AG08396 (cell line): ENCODE data around the gene PRSS33.

Experiments
- DNase-seq: peaks from one replicate; pipeline ENCODE4 v3.0.0; 2012; ENCODE audit warnings: low spot score, mixed read lengths

The PRSS33 gene, protein sequence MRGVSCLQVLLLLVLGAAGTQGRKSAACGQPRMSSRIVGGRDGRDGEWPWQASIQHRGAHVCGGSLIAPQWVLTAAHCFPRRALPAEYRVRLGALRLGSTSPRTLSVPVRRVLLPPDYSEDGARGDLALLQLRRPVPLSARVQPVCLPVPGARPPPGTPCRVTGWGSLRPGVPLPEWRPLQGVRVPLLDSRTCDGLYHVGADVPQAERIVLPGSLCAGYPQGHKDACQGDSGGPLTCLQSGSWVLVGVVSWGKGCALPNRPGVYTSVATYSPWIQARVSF

DNA sequence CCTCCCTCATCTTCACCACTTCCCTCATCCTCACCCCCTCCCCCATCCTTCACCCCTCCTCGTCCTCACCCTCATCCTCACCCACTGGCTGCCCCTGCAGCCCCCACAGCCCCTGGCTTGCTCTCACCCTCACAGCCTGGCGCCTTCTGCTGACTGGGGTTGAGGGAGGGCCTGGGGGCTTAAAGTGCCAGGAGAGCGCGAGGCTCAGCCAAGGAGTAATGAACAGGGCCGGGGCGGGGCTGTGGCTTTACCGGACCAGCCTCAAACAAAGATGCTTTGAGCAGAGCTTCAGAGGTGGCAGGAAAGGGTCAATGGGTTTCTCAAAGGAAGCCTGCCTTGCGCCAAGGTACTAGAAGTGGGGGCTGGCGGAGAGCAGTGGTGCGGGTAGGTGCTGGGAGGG, at the start of gene PRSS33:
Gene PRSS33, minus strand, starts transcription at position 155 of the 400 bp plus-strand sequence. CDS start 1,013 bp downstream, outside the sequence.
- DNase-seq, result no peak

DNA sequence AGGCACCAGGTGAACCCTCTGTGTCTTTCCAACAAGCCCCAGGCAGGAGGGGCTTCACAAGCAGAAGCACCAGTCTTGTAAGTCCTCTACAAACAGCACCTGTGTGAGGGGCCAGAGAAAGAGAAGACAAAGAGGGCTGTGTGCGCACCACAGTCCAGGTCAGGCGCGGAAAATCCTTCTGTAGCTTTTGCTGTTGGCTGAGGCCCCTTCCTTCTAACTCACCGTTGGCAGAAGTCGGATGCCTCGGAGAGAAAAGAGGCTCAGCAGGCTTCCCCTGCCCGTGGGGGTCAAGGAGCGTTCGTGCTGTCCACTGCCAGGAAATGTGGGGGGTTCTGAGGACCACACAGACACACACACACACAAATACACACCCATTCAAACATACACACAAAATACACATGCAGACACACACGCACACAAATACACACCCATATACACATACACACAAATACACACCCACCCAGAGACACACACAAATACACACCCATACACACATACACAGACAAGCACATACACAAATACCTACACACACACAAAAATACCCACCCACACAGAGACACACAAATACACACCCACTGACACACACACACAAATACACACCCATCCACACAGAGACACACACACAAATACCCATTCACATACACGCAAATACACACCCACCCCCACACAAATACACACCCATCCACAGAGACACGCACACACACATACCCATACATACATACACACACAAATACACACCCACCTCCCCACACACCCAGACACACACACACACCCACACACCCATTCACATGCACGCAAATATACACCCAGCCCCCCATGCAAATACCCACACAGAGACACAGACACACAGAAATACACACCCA, 49.5 kb upstream of the PRSS33 start:
- no peak for DNase-seq

DNA sequence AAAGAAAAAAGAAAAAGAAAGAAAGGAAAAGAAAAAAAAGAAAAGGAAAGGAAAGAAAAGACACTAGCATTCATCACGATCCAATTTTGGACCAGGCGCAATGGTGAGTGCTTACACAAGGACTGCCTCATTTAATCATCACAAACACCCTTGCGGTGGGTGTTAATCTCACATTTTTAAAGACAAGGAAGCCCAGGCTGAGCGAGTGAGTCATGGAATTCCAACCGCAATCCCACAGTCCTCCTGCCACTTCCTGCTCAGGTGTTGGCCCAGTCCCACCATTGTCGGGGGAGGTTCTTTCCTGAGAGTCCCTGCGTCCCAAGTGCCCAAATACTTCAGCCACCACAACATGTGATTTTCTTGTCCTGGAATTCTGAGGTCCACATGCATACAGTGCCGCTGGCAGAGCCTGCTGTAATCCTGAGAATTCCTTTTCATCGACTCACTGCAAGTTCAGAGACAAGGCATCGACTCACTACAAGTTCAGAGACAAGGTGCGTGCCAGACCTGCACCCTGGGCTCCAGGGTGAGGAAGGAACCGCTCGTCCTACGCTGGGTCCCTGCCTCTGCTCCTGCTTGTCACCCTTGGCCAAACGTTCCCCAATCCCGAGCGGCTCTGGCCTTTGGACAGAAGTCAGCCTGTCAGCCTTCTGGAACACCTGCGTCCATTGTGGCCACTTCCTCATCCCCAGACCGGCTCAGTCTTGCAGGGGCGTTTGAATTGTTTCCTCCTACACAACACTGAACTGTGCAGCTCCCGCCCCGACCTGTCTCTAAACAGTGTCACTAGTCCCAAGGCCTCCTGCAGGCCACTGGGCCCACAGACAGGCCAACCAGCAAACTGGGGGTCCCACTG, 48.5 kb upstream of the PRSS33 start:
- DNase-seq, result peak; percentile 92

DNA sequence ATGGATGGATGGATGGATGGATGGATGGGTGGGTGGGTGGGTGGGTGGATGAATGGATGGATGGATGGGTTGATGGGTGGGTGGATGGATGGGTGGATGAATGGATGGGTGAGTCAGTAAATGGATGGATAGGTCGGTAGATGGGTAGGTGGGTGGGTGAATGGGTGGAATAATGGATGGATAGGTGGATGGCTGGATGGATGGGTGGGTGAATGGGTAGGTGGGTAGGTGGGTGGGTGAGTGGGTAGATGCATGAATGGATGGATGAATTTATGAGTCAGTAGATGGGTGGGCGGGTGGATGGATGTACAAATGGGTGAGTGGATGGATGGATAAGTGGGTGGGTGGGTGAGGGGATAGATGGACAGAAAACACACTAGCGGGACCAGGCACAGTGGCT, 47.6 kb upstream of the PRSS33 start:
- no peak for DNase-seq

DNA sequence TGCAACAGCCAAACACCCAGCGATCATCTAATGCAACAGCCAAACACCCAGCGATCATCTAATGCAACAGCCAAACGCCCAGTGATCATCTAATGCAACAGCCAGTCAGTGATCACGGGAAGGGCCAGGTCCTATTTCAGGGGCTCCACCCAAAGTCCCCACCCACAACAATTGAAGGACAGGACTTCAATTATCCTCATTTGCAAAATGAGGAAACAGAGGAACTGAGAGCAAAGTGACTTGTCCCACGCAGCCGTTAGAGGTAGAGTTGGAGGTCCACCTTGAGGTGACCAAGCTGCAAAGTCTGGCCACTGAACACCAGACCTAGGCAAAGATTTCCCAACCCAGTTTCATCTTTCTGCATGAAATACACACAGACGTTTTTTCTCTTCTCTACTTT, 46.4 kb upstream of the PRSS33 start:
- DNase-seq, result no peak

DNA sequence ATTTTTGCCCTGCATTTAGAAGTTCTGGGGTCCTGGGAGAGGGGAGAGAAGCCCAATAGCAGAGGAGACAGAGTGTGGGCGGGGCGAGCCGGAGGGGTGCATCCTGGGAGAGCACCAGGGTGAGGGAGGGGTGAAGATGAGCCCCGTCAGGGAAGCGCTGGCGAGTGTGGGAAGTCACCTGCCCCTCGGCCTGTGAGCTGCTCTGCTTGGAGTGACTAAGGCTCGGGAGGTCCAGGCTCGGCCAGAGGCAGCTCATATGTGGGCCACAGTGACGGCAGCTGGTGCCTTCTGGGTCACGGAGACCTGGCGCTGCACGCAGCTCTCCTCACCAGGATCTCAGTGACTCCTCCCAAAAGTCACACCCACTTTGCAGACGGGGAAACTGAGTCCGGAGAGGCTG, 43.8 kb upstream of the PRSS33 start:
- DNase-seq, result no peak

DNA sequence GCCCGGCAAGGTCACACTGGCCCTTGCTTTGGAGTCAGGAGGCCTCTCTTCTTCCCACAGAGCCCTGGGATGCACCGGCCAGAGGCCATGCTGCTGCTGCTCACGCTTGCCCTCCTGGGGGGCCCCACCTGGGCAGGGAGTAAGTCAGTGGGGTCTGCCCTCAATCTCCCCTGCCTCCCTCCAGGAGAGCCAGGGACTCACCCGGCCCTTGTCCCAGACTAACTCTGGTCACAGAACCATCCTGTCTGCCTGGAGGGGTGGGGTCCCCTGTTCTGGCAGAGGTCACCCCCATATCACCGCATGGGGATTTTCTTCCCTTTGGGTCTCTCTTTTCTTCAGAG, 43.0 kb upstream of the PRSS33 start:
- no peak for DNase-seq

DNA sequence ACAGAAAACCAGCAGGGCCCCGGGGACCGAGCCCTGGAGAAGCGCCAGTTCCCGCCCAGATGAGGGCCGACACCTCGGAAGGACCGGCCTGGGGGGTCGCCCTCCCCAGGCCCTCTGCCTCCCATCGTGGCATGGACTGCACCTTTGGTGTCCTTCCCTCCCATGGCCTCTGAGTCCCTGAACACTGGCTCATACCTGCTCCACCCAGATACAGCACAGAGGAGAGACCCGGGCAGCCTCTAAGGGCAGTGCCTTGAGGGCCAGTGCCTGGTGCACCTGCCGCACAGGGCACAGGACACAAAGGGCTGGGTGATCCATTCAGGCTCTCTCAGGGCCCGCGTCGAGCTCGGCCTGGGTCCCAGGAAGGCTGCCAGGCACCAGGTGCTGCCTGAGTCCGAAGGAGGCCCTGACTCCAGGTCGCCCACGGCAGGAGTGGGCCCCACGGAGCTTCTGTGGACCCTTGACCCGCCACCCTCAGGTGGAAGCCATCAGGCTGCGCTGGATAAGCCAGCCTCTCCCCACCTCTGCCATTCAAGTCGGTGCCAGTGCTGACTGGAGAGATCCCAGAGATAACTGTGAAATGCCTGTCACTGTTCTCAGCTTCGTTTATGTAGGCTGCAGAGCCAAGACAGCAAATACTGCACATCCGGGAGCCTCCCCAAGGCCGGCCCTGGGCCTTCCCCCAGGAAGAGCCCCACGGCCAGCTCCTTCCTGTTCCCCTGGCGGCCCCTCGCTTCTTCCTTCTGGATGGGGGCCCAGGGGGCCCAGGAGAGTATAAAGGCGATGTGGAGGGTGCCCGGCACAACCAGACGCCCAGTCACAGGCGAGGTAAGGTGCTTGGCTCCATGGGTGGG, 42.4 kb upstream of the PRSS33 start, which contains the start of gene ZG16B:
Gene ZG16B, plus strand, starts transcription at position 803 of the 854 bp plus-strand sequence. CDS start 139 bp downstream, outside the sequence.
- no peak for DNase-seq

DNA sequence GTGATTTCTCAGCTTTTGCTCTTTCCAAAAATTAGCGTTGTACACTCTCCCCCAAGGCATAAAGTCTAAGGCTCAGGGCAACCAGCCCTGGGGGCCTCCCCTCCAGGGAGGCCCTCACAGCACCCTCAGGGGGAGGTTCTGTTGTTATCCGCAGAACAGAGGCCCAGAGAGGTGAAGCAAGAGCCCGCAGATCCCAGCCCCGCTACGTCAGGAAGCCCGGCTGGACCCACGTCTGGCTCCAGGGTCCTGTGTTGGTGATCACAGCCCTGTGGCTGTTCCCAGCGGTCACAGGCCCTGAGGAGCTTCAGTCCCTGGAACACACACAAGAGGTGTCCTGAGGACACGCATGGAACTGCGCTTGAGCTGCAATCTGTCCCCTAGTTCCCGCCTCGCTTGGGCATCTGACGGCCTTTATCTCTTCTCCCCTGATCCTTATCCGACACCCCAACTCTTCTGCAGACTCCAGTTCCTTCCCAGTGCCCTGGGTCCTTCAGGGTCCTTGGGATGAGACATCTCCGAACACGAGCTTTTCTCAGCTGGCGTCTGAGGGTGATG, 41.6 kb upstream of the PRSS33 start:
- no peak for DNase-seq

DNA sequence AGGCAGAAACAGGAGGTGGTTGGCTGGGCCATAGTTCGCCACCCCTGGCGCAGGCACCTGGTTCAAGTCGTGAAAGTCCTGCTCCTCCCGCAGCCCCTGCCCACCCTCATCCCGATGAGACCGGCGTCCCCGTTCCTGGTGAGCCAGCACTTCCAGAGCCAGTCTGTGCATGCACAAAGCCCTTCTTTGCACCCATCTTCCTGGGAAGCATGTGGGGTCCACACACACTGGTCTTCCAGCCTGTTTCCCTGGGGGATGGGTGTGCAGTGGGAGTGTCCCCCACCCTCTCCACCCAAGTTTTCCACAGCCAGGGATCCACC, 41.1 kb upstream of the PRSS33 start:
- no peak for DNase-seq

DNA sequence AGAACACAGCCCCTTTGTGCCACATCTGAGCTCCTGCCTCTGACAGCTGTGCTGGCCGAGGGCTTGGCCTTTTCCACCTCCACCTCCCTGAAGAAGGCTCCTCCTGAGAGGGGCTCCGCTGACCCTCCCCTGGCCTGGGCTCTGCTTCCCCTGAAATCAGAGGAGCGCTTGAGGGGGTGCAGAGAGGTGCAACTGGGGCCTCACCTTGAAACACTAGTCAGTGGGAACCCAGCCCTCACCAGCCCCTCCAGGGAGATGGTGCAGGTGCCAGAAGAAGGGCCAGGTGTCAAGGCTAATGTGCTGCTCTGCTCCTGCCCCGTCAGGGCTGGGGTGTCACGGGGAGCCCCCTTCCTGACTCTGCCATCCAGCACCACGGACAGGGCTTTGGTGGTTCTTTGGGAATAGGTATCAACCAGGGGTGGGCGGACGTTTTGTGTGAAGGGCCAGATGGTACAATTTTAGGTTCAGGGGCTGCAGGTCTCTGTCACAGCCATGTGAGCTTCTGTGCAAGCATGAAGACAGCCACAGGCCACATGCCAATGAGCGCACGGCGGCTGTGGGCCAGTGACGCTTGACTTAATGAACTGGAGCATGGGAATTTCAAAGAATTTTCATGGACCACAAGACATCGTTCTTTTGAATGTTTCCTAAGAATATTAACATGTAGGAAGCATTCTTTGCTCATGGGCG, 40.6 kb upstream of the PRSS33 start:
- no peak for DNase-seq

DNA sequence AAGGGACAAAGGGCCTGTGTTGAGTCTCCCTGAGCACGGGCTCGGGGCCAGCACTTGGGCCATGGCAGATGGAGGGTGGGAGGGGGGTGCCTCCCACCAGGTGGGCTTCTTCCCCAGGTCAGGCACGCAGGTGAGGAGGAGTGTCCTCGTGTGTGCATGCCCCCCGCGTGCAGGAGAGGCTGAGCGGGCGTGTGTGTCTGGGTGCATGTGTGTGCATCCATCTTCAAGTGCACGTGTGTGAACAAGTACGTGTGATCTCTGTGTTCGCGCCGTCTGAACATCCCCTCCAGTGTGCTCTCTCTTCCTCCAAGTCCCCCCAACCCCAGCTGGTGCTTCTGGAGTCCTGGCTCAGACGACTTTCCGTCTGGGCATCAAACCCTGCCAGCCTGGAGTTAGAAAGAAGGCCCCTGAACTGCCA, 40.0 kb upstream of the PRSS33 start:
- DNase-seq, result no peak

DNA sequence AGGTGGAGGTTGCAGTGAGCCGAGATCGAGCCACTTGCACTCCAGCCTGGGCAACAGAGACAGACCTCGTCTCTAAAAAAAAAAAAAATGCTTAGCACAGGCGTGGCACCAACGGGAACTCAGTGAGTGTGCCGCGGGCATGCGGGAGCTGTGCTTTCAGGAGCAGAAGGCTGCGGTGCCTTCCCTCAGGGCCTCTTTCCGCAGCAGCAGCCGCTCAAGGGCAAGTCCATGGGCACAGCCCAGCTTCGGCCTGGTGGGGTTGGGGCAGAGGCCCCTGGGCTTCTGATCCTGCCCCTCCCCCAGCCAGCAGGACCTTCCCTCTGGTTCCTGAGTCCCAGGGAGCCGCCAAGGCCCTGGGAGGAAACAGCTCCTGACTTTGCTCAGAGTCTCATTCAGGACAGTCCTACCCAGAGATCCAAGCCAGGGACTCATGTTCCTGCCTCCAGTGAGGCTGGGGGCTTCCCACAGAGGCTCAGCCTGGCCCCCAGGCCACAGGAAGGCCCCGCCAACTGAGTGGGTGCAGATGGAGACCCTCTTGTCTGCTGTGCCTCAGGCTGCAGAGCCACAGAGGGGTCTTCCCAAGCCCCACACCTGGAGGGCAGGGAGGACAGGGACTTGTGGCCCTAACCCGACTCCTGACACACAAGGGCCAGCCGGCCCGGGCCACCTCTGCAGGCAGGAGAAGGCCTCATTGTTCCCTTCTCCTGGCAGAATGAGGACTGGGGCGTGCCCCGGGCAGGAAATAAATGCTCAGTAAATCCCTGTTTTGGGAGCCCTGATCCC, 39.4 kb upstream of the PRSS33 start:
- DNase-seq, result no peak

DNA sequence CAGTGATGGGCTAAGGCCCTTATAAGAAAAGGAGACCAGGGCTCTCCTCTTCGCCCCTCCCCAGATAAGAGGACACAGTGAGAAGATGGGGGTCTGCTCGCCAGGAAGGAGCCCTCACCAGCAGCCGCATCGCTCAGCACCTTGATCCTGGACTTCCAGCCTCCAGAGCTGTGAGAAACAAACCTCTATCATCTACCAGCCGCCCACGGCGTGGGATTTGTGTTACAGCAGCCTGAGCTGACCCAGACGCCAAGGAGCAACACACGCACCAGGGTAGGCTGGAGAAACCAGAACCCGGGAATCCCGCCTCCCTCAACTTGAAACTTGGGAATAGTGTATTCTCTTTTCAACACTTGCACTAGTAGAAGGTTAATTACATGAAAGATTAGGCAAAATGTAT, 38.5 kb upstream of the PRSS33 start:
- DNase-seq, result no peak

DNA sequence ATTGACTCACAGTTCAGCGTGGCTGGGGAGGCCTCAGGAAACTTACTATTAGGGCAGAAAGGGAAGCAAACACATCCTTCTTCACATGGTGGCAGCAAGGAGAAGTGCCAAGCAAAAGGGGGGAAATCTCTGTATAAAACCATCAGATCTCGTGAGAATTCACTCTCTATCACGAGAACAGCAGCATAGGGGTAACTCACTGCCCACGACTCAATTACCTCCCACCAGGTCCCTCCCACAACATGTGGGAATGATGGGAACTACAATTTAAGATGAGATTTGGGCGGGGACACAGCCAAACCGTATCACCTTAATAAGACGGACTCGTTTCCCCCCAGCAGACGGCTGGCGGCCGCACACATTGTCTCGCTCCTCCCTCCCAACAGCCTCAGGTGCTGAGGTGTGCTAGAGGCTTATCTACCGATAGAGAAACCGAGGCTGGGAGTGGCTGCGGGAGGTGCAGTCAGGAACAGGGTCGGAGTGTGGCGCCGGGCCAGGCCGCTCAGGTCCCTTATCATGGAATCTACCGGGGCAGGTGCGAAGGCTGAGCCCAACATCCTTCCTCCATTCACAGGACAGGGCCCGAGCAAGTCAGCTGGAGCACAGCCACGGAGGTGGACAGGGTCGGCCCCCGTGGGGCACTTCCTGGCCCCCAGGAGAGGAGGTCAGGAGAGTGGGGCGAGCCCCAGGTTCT, 37.8 kb upstream of the PRSS33 start:
- DNase-seq, result no peak

DNA sequence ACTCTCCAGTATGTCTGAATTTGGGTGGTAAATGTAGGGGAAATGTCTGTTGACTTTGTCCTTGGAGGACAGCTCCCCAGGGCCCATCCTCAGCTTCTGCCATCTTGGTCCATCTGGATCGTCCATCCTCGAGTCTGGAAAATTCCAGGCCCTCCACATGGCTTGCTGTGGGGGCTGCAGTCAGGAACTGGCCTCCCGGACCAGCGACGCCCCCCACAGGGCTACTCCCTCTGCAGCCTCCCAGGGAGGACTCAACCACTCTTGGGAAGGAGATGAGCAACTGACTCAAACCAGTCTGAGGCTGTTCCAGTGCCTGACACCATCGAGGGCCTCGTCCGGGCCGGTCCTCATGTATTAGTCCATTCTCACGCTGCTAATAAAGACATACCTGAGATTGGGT, 37.3 kb upstream of the PRSS33 start:
- DNase-seq, result no peak

DNA sequence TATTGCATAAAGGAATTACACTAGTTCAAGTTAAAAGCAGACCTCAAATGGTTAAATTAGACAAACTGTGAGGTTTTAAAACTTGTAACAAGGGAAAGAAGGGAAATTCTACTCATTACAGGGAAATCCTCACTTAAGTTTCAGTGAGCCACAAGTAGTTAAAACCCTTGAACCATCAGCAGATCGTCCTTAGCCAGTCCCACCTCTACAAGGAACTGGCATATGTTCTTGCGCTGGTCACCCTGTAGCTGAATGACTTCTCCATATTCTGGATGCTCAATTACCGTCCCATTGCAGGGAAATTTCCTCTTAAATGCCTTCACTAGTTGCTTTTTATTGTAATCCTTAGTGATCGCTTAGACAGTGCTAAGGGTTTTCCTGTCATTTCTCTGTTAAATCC, 35.1 kb upstream of the PRSS33 start:
- no peak for DNase-seq

DNA sequence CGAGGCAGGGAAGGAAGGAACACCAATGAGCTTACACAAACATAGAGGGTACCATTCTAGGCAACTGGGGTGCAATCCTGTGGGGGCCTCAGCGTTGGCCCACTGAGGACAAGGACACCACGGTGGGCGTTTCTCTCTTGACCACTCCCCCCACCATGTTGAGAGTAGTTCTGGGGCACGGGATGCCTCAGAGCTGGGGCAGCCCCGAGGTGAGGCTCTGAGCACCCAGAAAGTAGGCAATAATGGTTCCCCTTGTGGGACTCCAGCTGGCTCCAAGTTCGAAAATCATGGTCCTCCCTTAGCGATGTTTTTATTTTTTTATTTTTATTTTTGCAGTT, 34.8 kb upstream of the PRSS33 start:
- DNase-seq, result no peak

DNA sequence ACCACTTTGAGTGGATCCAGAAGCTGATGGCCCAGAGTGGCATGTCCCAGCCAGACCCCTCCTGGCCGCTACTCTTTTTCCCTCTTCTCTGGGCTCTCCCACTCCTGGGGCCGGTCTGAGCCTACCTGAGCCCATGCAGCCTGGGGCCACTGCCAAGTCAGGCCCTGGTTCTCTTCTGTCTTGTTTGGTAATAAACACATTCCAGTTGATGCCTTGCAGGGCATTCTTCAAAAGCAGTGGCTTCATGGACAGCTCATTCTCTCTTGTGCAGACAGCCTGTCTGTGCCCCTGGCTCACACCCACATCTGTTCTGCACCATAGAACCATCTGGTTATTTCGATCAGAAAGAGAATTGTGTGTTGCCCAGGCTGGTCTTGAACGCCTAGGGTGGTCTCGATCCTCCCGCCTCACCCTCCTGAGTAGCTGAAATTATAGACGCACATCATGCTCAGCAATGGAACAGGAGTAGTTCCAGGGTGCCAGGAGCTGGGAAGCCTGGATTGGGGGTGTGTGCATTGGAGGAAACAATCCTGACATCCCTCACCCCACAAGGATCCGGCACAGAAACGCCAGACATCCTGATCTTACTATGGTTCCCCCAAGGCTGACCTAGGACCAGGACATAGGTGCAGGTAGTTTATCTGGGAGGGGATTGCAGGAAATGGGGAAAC, 34.3 kb upstream of the PRSS33 start:
- DNase-seq, result no peak
